ENCODE results near the gene SMAD5.

DNA sequence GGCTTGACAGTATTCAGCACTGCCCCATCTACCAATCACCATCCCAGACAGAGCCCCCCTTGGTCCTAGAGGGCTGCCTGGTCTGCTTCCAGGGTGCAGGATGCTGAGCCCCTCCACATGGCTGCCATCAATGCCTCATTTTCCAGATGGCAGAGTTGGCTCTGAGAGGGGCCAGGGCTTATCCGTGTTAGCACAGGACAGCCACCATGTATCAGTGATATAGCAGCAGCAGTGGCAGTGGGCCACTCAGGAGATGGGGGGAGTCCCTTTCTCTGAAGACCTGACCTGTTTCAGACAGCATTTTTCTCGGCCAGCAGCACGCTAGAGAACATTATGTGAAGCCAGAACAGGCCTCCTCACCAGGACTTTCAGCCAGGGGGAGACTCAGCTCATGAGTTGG is 61.9 kb downstream of the SMAD5 start:
- TF ChIP-seq, protein P1, sequence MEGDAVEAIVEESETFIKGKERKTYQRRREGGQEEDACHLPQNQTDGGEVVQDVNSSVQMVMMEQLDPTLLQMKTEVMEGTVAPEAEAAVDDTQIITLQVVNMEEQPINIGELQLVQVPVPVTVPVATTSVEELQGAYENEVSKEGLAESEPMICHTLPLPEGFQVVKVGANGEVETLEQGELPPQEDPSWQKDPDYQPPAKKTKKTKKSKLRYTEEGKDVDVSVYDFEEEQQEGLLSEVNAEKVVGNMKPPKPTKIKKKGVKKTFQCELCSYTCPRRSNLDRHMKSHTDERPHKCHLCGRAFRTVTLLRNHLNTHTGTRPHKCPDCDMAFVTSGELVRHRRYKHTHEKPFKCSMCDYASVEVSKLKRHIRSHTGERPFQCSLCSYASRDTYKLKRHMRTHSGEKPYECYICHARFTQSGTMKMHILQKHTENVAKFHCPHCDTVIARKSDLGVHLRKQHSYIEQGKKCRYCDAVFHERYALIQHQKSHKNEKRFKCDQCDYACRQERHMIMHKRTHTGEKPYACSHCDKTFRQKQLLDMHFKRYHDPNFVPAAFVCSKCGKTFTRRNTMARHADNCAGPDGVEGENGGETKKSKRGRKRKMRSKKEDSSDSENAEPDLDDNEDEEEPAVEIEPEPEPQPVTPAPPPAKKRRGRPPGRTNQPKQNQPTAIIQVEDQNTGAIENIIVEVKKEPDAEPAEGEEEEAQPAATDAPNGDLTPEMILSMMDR (IDR thresholded peaks at IDR 0.05; ENCODE audit: control extremely low read depth in 1 of 3, insufficient read depth in 1 of 3, low read depth in 1 of 3, low read length in 3 of 3): no peak
- TF ChIP-seq, protein P2, sequence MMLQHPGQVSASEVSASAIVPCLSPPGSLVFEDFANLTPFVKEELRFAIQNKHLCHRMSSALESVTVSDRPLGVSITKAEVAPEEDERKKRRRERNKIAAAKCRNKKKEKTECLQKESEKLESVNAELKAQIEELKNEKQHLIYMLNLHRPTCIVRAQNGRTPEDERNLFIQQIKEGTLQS (IDR thresholded peaks at IDR 0.05; ENCODE audit: insufficient read depth, low read depth, low read length): no peak
- TF ChIP-seq TBP (IDR thresholded peaks at IDR 0.05; ENCODE audit: low read depth, low read length) (no peak), EP300 (IDR thresholded peaks at IDR 0.05; ENCODE audit: borderline replicate concordance in 1 of 2, low read depth in 2 of 2, low read length in 2 of 2) (no peak), POLR2A (IDR thresholded peaks at IDR 0.05; ENCODE audit: control extremely low read depth in 1 of 2, low read depth in 2 of 2, low read length in 2 of 2) (no peak), BRCA1 (IDR thresholded peaks at IDR 0.05; ENCODE audit: low read depth, low read length) (no peak), POLR2AphosphoS5 (IDR thresholded peaks at IDR 0.05; ENCODE audit: low read depth, low read length) (no peak), GABPA (IDR thresholded peaks at IDR 0.05; ENCODE audit: borderline replicate concordance, insufficient read depth, low read length) (no peak), SRF (IDR thresholded peaks at IDR 0.05; ENCODE audit: low read depth, low read length) (no peak), CBX5 (IDR thresholded peaks at IDR 0.05; ENCODE audit: low read depth, low read length) (no peak)
- TF ChIP-seq, protein P3, sequence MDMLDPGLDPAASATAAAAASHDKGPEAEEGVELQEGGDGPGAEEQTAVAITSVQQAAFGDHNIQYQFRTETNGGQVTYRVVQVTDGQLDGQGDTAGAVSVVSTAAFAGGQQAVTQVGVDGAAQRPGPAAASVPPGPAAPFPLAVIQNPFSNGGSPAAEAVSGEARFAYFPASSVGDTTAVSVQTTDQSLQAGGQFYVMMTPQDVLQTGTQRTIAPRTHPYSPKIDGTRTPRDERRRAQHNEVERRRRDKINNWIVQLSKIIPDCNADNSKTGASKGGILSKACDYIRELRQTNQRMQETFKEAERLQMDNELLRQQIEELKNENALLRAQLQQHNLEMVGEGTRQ (IDR thresholded peaks at IDR 0.05; ENCODE audit: low read length): no peak

Measured in H1 (cell line).